ENCODE measurements around the gene PYDC1. TPM values are rescaled to one million over a fixed set of nuclear protein-coding genes. Genes with fewer than 3 reads are reported as not detected.

The PYDC1 gene
- total and polyA plus RNA-seq, 2 of the 13 experiments (the other 11 are each of a cell fraction or from before 2014, with no cell fraction given) = not detected

DNA sequence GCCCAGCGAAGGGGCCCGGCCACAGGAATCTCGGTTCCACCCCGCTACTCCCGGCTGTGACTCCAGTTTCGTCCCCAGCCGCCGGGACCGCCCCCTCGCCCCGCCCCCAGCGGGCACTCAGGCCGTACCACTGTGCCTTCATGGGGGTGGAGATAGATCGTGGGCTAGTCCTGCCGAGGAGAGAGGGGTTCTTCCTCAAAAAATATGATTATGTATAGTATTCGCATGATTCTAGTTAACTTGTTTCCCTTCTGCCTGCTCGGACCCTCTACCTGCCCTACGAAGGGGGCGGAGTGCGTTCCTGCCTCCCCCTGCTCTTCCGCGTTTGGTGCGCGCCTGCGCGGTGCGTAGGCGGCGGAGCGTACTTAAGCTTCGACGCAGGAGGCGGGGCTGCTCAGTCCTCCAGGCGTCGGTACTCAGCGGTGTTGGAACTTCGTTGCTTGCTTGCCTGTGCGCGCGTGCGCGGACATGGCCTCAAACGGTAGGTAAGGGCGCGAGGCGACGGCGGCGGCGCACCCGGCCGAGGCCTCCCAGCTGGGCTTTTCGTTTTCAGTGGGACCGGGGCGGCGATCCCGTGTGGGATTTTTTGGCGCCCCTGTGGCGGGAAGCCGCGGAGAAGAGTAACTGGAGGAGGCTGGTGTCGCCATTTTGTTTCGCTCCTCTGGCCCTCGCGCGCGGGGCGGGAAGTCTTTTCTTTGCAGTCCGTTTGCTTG, 37.0 kb downstream of the PYDC1 start, which contains the start of gene FUS (continued):
- TF ChIP-seq, protein P1, sequence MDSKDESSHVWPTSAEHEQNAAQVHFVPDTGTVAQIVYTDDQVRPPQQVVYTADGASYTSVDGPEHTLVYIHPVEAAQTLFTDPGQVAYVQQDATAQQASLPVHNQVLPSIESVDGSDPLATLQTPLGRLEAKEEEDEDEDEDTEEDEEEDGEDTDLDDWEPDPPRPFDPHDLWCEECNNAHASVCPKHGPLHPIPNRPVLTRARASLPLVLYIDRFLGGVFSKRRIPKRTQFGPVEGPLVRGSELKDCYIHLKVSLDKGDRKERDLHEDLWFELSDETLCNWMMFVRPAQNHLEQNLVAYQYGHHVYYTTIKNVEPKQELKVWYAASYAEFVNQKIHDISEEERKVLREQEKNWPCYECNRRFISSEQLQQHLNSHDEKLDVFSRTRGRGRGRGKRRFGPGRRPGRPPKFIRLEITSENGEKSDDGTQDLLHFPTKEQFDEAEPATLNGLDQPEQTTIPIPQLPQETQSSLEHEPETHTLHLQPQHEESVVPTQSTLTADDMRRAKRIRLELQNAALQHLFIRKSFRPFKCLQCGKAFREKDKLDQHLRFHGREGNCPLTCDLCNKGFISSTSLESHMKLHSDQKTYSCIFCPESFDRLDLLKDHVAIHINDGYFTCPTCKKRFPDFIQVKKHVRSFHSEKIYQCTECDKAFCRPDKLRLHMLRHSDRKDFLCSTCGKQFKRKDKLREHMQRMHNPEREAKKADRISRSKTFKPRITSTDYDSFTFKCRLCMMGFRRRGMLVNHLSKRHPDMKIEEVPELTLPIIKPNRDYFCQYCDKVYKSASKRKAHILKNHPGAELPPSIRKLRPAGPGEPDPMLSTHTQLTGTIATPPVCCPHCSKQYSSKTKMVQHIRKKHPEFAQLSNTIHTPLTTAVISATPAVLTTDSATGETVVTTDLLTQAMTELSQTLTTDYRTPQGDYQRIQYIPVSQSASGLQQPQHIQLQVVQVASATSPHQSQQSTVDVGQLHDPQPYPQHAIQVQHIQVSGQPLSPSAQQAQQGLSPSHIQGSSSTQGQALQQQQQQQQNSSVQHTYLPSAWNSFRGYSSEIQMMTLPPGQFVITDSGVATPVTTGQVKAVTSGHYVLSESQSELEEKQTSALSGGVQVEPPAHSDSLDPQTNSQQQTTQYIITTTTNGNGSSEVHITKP (CRISPR knock-in tag; IDR thresholded peaks at IDR 0.05; ENCODE audit: low read depth) = peak; percentile 100
- TF ChIP-seq RELA (CRISPR knock-in tag; IDR thresholded peaks at IDR 0.05) = peak; percentile 87; the same call in 1 of the 2 replicates
- TF ChIP-seq SYNCRIP (IDR thresholded peaks at IDR 0.05; ENCODE audit: insufficient read depth, low read depth, low read length) = no peak
- no peak for TF ChIP-seq KDM1A (CRISPR knock-in tag; IDR thresholded peaks at IDR 0.05)
- TF ChIP-seq IKZF1 (IDR thresholded peaks at IDR 0.05) = no peak
- no peak for TF ChIP-seq FOXA1 (IDR thresholded peaks at IDR 0.05)
- peak; percentile 60 for TF ChIP-seq FOXA1 (CRISPR knock-in tag; IDR thresholded peaks at IDR 0.05)
- TF ChIP-seq, protein P2, sequence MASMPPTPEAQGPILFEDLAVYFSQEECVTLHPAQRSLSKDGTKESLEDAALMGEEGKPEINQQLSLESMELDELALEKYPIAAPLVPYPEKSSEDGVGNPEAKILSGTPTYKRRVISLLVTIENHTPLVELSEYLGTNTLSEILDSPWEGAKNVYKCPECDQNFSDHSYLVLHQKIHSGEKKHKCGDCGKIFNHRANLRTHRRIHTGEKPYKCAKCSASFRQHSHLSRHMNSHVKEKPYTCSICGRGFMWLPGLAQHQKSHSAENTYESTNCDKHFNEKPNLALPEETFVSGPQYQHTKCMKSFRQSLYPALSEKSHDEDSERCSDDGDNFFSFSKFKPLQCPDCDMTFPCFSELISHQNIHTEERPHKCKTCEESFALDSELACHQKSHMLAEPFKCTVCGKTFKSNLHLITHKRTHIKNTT (CRISPR knock-in tag; IDR thresholded peaks at IDR 0.05) = no peak; the same call in 1 of the 2 replicates
- TF ChIP-seq, protein P3, sequence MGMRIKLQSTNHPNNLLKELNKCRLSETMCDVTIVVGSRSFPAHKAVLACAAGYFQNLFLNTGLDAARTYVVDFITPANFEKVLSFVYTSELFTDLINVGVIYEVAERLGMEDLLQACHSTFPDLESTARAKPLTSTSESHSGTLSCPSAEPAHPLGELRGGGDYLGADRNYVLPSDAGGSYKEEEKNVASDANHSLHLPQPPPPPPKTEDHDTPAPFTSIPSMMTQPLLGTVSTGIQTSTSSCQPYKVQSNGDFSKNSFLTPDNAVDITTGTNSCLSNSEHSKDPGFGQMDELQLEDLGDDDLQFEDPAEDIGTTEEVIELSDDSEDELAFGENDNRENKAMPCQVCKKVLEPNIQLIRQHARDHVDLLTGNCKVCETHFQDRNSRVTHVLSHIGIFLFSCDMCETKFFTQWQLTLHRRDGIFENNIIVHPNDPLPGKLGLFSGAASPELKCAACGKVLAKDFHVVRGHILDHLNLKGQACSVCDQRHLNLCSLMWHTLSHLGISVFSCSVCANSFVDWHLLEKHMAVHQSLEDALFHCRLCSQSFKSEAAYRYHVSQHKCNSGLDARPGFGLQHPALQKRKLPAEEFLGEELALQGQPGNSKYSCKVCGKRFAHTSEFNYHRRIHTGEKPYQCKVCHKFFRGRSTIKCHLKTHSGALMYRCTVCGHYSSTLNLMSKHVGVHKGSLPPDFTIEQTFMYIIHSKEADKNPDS (CRISPR knock-in tag; IDR thresholded peaks at IDR 0.05) = peak; percentile 91
- TF ChIP-seq ZNF629 (CRISPR knock-in tag; conservative IDR thresholded peaks at IDR 0.05) = no peak
- TF ChIP-seq ZNF552 (CRISPR knock-in tag; IDR thresholded peaks at IDR 0.05; ENCODE audit: borderline replicate concordance) = peak; percentile 37; the same call in 1 of the 2 replicates
- TF ChIP-seq MED13 (CRISPR knock-in tag; IDR thresholded peaks at IDR 0.05) = peak; percentile 90; the same call in 1 of the 2 replicates
- TF ChIP-seq, protein P4, sequence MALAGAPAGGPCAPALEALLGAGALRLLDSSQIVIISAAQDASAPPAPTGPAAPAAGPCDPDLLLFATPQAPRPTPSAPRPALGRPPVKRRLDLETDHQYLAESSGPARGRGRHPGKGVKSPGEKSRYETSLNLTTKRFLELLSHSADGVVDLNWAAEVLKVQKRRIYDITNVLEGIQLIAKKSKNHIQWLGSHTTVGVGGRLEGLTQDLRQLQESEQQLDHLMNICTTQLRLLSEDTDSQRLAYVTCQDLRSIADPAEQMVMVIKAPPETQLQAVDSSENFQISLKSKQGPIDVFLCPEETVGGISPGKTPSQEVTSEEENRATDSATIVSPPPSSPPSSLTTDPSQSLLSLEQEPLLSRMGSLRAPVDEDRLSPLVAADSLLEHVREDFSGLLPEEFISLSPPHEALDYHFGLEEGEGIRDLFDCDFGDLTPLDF (CRISPR knock-in tag; IDR thresholded peaks at IDR 0.05) = no peak; the same call in 1 of the 2 replicates
- no peak for TF ChIP-seq ZNF292 (CRISPR knock-in tag; IDR thresholded peaks at IDR 0.05; ENCODE audit: borderline replicate concordance, low read depth)
- no peak; the same call in 1 of the 2 replicates for TF ChIP-seq PHF20 (CRISPR knock-in tag; IDR thresholded peaks at IDR 0.05)
- TF ChIP-seq NCOA1 (CRISPR knock-in tag; IDR thresholded peaks at IDR 0.05) = peak; percentile 99

Data from HepG2 (cell line).